Neutrophil (primary cell): ENCODE data around the gene NF1.

Experiments used
- H3K27ac ChIP-seq: fragments of 200-600 bp; sonication (generic); 2 replicates; pipeline ENCODE4 v1.5.1; 2016; ENCODE audit warnings: mild to moderate bottlenecking, moderate library complexity
- H3K27me3 ChIP-seq: fragments of 200-600 bp; sonication (generic); 2 replicates; pipeline ENCODE4 v1.6.0; 2016; ENCODE audit warnings: mild to moderate bottlenecking
- H3K36me3 ChIP-seq: fragments of 200-600 bp; sonication (generic); 2 replicates; pipeline ENCODE4 v1.5.1; 2017
- H3K4me1 ChIP-seq, 2 experiments: fragments of 200-600 bp in 1 of 2; sonication (generic) in 1 of 2; 1 replicate in 1 of 2; 2 replicates in 1 of 2; pipeline versions ENCODE4 v1.5.1 to v1.6.1; 2013 to 2016; ENCODE audit warnings: low read depth in 1 of 2, low read length in 1 of 2, mild to moderate bottlenecking in 1 of 2, moderate library complexity in 1 of 2; ENCODE audit not compliant: control insufficient read depth in 1 of 2, insufficient read depth in 1 of 2
- H3K4me3 ChIP-seq, 2 experiments: fragments of 200-600 bp in 1 of 2; sonication (generic) in 1 of 2; 1 replicate in 1 of 2; 2 replicates in 1 of 2; pipeline ENCODE4 v1.5.1; 2013 to 2016; ENCODE audit warnings: low read depth in 1 of 2, low read length in 1 of 2, mild to moderate bottlenecking in 1 of 2, moderate library complexity in 1 of 2
- H3K9me3 ChIP-seq: fragments of 200-600 bp; sonication (generic); 2 replicates; pipeline ENCODE4 v1.5.1; 2016
- CTCF ChIP-seq: fragments of 200-600 bp; sonication (generic); IDR thresholded peaks from 2 replicates; pipeline ENCODE4 v1.5.1; 2016; ENCODE audit warnings: antibody characterized with exemption

Gene NF1

GRCh38 chr17:31392856-31393748, 298.3 kb downstream of the NF1 start:
- TF ChIP-seq CTCF = no peak
- H3K4me3 ChIP-seq = no peak overlapping the region
- no peak overlapping the region for H3K27ac ChIP-seq
- no peaks in the 10 kb centered on the region for H3K36me3 ChIP-seq
- no peaks in the 10 kb centered on the region for H3K9me3 ChIP-seq
- H3K27me3 ChIP-seq = peaks cover 93% of the 10 kb centered on the region
- H3K4me1 ChIP-seq = peaks cover 0 to 15% of the 10 kb centered on the region in 2 experiments

GRCh38 chr17:31393749-31394146, 299.0 kb downstream of the NF1 start:
- Histone ChIP-seq H3K27me3 (peaks cover 93% of the 10 kb centered on the region), H3K4me3 (no peak overlapping the region), H3K4me1 (peaks cover 0 to 15% of the 10 kb centered on the region in 2 experiments), H3K27ac (no peak overlapping the region), H3K9me3 (no peaks in the 10 kb centered on the region), H3K36me3 (no peaks in the 10 kb centered on the region)
- TF ChIP-seq CTCF = no peak

- Histone ChIP-seq H3K36me3 (no peaks in the 10 kb centered on the region), H3K4me3 (no peak overlapping the region), H3K9me3 (no peaks in the 10 kb centered on the region), H3K27me3 (peaks cover 88% of the 10 kb centered on the region), H3K4me1 (peaks cover 0 to 15% of the 10 kb centered on the region in 2 experiments), H3K27ac (no peak overlapping the region)
- no peak for TF ChIP-seq CTCF
Observed at GRCh38 chr17:31394544-31394943, 299.8 kb downstream of the NF1 start.

GRCh38 chr17:31397256-31397939, 302.6 kb downstream of the NF1 start:
- peaks cover 60% of the 10 kb centered on the region for H3K27me3 ChIP-seq
- no peak for TF ChIP-seq CTCF
- H3K4me3 ChIP-seq = no peak overlapping the region
- H3K36me3 ChIP-seq = no peaks in the 10 kb centered on the region
- peaks cover 0 to under 1% of the 10 kb centered on the region in 2 experiments for H3K4me1 ChIP-seq
- H3K27ac ChIP-seq = no peak overlapping the region
- H3K9me3 ChIP-seq = no peaks in the 10 kb centered on the region

GRCh38 chr17:31398381-31399311, 303.9 kb downstream of the NF1 start:
- Histone ChIP-seq H3K4me1 (no peaks in the 10 kb centered on the region), H3K4me3 (no peak overlapping the region), H3K27ac (no peak overlapping the region), H3K27me3 (peaks cover 48% of the 10 kb centered on the region), H3K36me3 (no peaks in the 10 kb centered on the region), H3K9me3 (no peaks in the 10 kb centered on the region)
- TF ChIP-seq CTCF = no peak
